ENCODE results near the gene GPD1L. TPM values are rescaled to one million over a fixed set of nuclear protein-coding genes. Genes with fewer than 3 reads are reported as not detected.
"Not testable (repeated sequence)": the region's sequence is repeated elsewhere in the genome, so short reads cannot be mapped to it uniquely, and the experiment has no call there.

The GPD1L gene
- total RNA-seq (2014; rRNA removed; shearing (Covaris generic)): 12.9 and 18.9 TPM in 2 replicates

- in situ Hi-C loops (cut with HindIII; ENCODE audit: low sequenced_read_pairs): no loop called here
- DNase-seq (ENCODE audit: low spot score): peak; percentile 96
Observed at GRCh38 chr3:32106132-32106928, at the start of gene GPD1L. TSS of gene GPD1L (plus strand) at chr3:32106620. CDS start at chr3:32106712, 92 bp downstream.

DNA sequence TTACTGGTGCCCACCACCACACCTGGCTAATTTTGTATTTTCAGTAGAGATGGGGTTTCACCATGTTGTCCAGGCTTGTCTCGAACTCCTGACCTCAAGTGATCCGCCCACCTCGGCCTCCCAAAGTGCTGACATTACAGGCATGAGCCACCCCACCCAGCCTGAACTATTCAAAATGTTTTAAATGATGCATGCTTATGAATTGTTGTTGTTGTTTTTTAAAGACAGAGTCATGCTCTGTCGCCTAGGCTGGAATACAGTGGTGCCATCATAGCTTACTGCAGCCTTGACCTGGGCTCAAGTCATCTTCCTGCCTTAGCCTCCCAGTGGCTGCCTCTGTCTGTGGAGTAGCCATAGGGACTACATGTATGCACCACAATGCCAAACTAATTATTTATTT lies 48.0 kb upstream of the GPD1L start:
- in situ Hi-C loops (cut with HindIII; ENCODE audit: low sequenced_read_pairs); DNase-seq (ENCODE audit: low spot score): not testable (repeated sequence)

DNA sequence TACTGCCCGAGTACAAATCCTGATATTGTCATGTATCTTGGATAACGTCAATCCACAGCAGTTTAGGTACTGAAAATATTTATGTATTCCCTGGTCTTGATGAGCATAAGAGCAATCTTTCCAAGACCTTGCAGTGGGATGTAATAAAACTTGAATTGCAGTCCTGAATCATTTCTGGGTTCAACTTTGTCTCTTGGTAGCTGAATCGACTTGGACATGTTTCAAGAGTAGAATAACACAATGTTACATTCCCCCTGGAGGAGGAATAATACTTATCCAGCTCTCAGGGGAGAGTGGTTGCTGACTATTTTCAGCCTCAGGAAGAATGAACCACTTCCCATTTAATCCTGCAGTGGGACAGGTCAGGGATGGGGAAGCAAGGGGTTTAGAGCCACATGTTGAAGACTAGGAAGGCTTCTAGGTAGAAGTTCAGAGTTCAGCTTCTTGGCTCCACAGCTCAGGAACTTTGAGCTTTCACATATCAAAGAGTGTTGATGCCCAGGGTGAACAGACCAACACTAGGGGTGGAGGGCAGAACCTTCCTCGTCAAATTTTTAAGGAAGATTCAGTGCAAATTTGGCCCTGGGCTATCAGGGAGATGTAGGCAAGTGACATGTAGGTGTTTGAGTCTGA lies 43.4 kb upstream of the GPD1L start:
- DNase-seq (ENCODE audit: low spot score): no peak
- in situ Hi-C loops (cut with HindIII; ENCODE audit: low sequenced_read_pairs): no loop called here

DNA sequence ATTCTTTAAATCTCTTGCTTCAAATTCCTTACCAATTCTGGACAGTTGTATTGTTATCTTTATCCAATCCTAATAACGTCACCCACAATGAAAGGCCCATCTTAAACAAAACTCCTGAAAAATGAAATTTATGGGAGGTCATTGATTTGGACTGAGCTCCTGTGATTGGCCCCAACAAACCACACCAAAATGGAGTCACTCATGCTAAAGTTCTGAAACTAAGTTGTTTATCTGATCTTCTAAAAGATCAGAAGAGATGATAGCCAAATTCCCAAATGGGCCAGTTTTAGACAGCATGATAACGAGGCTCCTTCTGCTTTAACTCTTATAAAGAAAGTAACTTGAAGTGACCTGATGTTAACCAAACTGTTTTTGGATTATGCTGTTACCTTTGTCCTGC lies 39.7 kb upstream of the GPD1L start:
- in situ Hi-C loops (cut with HindIII; ENCODE audit: low sequenced_read_pairs): no loop called here
- DNase-seq (ENCODE audit: low spot score): no peak

- DNase-seq (ENCODE audit: low spot score); in situ Hi-C loops (cut with HindIII; ENCODE audit: low sequenced_read_pairs): not testable (repeated sequence)
Observed at GRCh38 chr3:32074194-32074593, 32.2 kb upstream of the GPD1L start.

DNA sequence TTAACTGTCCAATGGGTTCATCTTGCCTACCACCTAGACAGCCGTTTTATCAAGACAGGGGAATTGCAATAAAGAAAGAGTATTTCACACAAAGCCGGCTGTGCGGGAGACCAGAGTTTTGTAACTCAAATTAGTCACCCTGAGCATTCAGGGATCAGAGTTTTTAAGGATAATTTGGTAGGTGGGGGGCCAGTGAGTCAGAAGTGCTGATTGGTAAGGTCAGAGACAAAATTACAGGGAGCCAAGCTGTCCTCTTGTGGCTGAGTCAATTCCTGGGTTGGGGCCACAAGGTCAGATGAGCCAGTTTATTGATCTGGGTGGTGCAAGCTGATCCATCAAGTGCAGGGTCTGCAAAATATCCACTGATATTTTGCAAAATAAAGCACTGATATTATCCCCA lies 29.9 kb upstream of the GPD1L start:
- no peak for DNase-seq (ENCODE audit: low spot score)
- in situ Hi-C loops (cut with HindIII; ENCODE audit: low sequenced_read_pairs): no loop called here

DNA sequence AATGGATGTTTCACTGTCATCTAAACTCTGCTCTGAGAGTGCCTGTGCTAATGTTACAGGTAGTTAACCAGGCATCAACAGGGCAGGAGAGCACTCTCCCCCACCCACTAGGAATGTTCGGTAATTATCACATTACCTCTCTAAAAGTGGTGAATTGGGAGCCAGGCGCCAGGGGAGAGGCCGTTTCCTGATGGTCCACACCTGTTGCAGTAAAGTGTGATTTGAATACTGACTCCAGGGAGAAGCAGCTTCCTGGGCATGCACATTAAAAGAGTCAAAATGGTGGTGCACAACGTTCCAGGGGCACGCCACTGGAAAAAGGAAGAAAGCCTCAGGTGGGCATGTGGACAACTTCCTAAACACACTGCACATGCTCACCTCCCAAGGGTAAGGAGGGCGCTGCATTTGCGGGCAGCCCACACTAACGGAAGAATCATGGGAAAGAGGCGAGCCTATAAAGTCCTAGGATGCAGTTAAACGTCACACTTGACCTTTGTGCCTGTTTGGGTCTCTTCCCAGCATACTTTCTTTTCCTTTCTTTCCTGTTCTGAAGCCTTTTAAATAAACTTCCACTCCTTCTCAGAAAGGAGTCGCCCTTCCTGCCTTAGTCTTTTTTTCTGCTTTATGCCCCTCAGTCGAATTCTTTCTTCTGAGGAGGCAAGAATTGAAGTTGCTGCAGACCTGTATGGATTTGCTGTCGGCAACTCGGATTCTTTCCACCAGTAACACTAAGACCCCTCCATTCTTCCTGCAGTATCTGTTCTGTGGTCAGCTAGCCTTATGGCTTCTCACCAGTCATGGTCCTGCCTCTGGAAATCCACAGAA lies 28.9 kb upstream of the GPD1L start:
- no peak for DNase-seq (ENCODE audit: low spot score)

GRCh38 chr3:32078085-32078634 lies 28.3 kb upstream of the GPD1L start:
- no peak for DNase-seq (ENCODE audit: low spot score)
- in situ Hi-C loops (cut with HindIII; ENCODE audit: low sequenced_read_pairs): no loop called here

More for the DNA sequence above, 28.9 kb upstream of the GPD1L start:
- in situ Hi-C loops (cut with HindIII; ENCODE audit: low sequenced_read_pairs): no loop called here

DNA sequence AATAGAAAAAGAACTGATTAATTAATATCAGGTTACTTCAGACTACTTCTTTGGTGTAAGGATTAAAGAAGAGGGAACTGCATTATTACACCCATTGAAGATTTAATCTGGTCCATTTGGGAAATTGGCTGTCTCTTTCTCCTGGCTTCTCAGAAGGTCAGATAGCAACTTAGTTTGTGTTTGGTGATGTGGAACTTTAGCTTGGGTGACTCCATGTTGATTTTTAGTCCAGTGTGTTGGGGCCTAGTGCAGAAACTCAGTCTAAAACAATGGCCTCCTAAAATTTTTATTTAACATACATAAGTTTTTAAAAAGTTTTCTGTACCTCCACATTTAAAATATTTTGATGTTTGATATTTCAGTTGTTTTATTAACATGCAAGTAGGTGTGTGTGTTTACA lies 27.6 kb upstream of the GPD1L start:
- no peak for DNase-seq (ENCODE audit: low spot score)
- in situ Hi-C loops (cut with HindIII; ENCODE audit: low sequenced_read_pairs): no loop called here

- no peak for DNase-seq (ENCODE audit: low spot score)
- in situ Hi-C loops (cut with HindIII; ENCODE audit: low sequenced_read_pairs): no loop called here
Observed at GRCh38 chr3:32082721-32083120, 23.7 kb upstream of the GPD1L start.

- DNase-seq (ENCODE audit: low spot score): no peak
- in situ Hi-C loops (cut with HindIII; ENCODE audit: low sequenced_read_pairs): no loop called here
Observed at GRCh38 chr3:32083702-32084270, 22.6 kb upstream of the GPD1L start.

GRCh38 chr3:32084870-32085269 lies 21.6 kb upstream of the GPD1L start:
- in situ Hi-C loops (cut with HindIII; ENCODE audit: low sequenced_read_pairs): no loop called here
- DNase-seq (ENCODE audit: low spot score): no peak

DNA sequence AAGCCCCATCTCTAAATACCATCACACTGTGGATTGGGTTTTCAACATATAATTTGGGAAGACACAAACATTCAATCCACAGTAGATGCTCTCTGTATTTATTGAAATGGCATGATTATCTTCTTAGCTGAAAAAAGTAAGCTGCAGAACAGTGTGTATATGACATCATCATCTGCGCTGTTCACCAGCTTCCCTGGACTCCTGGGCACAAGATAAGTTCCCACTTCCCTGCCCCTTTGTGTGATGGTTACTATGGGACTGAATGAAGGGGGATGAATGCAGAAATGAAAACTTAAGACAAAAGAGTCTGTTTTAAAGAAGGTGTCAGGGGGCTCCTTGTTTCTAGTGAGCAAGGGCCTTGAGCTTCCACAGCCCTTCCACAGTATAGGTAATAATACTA lies 20.0 kb upstream of the GPD1L start:
- in situ Hi-C loops (cut with HindIII; ENCODE audit: low sequenced_read_pairs): no loop called here

GRCh38 chr3:32089476-32089875 lies 16.9 kb upstream of the GPD1L start:
- in situ Hi-C loops (cut with HindIII; ENCODE audit: low sequenced_read_pairs): no loop called here
- DNase-seq (ENCODE audit: low spot score): no peak

More for the DNA sequence above, 20.0 kb upstream of the GPD1L start:
- DNase-seq (ENCODE audit: low spot score): no peak

GRCh38 chr3:32093204-32093603 lies 13.2 kb upstream of the GPD1L start:
- in situ Hi-C loops (cut with HindIII; ENCODE audit: low sequenced_read_pairs): no loop called here

DNA sequence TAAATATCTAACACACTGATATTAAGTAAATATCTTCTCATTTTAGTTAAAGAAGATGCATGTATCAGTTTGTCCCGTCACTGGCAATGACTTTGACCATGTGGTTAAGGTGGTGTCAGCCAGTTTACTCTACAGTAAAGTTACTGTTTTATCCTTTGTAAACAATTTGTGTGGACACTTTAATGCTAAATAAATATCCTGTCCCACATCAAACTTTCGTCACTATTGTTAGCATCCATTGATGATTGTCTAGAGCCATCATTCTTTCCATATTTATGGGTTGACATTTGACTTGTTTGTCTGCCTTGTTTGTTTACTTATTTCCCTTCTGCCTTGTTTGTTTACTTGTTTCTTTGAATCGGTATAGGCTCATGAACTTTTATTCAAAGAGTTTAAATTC lies 11.0 kb upstream of the GPD1L start:
- in situ Hi-C loops (cut with HindIII; ENCODE audit: low sequenced_read_pairs): no loop called here
- DNase-seq (ENCODE audit: low spot score): no peak

More at GRCh38 chr3:32093204-32093603, 13.2 kb upstream of the GPD1L start:
- DNase-seq (ENCODE audit: low spot score): no peak

DNA sequence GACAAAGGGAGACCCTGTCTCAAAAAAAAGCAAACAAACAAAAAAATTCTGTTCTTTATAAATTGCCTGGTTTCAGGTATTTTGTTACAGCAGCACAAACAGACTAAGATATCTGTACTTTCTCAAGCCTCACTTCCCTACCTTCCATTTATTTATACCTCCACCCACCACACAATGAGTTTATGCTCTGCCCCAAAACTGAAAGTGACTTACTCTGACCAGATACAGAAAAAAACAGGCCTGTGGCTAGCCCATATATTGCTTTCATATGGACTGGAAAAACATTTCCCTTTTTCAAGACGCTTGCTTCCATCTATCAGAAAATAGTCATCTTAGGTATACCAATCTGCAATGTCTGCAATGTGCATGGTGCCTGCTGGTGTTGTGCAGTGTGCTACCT lies 8.7 kb upstream of the GPD1L start:
- in situ Hi-C loops (cut with HindIII; ENCODE audit: low sequenced_read_pairs): no loop called here
- DNase-seq (ENCODE audit: low spot score): no peak

GRCh38 chr3:32098528-32098927 lies 7.9 kb upstream of the GPD1L start:
- DNase-seq (ENCODE audit: low spot score): no peak
- in situ Hi-C loops (cut with HindIII; ENCODE audit: low sequenced_read_pairs): no loop called here

DNA sequence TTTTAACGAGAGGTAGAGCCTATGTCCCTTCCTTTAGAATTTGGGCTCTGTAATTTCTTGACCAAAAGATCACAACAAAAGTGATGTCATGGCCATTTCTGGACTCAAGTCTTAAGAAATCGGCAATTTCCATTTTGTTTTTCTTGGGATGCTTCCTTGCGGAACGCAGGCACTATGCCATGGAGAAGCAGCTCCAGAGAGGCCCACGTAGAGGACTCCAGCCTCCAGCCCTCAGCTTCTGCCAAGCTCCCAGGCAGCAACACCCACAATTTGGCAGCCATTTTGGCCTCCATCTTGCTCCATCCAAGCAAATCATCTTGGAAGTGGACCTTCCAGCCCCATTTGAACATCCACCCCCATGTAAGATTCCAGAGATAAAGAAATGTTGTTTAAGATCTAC lies 6.0 kb upstream of the GPD1L start:
- in situ Hi-C loops (cut with HindIII; ENCODE audit: low sequenced_read_pairs): loop anchor here (5.0 kb wide), 1 partner anchor 48 kb away; no protein-coding TSS in a partner anchor
- no peak for DNase-seq (ENCODE audit: low spot score)
